HG03025 (cell line): ENCODE data around the gene ADAP1.
"Not testable (repeated sequence)": the region's sequence is repeated elsewhere in the genome, so short reads cannot be mapped to it uniquely, and the experiment has no call there.

Source experiments
- ATAC-seq: cut with Tn5 transposase; IDR thresholded peaks from one replicate; pipeline ENCODE4 v1.9.1; 2021; ENCODE audit warnings: mild to moderate bottlenecking, moderate library complexity; ENCODE audit not compliant: unreplicated experiment, low FRiP score

Gene ADAP1

DNA sequence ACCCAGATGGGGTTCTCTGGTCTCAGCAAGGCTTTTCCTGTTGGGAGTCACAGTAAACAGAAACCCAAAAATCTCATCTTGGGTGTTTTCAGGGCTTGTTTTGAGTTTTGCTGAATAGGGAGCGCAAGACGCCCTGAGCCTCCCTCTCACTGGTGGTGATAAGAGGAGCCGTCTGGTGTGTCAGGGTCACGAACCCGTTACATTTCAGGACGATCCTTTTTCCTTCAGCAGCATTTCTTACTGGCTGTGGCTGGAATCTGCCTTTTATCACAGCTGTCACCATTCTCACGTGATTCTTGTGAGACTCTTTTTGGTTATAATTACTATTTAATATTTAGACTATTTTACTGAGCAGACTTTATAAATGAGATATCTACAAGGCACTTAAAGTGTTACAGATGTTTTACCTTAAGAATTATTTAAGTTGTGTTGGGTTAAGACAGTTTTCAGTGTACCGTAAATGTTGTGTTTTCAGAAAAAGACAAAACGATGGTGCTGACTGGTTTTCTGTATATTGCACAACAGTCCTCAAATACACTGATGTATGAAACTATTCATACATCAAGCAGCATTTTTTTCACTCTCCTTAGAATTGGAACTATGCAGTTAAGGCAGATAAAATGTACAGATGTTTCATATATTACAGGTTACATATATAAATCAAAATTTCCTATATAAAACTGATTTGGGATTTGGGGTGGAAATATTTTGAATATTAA, 80.3 kb downstream of the ADAP1 start:
- ATAC-seq, result no peak

DNA sequence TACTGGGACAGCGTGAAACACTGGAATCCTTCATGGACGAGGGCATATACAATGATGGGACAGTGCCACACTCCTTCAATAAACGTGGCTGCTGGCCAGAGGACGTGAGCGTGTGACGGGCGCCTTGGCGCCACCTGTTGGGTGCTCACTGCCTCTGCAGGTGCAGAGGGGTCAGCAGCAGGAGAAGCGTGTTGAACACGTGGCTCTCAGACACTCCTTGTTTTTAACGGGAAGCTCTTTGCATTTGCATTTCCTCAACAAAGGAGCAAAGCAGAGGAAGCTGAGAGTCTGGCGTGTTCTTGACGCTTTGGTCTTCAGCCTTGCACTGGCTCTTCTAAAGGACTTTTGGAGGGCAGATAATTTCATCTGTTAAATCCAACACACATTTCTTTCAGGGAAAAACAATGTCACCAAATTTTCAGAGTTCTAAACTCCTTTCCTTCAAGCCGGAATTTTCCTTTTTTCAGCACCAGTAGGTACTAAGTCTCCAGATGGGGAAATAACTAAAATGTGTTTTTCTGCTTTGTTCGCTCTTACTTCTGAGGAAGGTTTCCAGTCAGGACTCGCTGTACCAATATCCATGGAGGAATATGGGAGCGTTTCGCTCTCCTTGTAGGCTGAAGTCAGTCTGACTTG, 81.0 kb downstream of the ADAP1 start:
- ATAC-seq, result no peak

DNA sequence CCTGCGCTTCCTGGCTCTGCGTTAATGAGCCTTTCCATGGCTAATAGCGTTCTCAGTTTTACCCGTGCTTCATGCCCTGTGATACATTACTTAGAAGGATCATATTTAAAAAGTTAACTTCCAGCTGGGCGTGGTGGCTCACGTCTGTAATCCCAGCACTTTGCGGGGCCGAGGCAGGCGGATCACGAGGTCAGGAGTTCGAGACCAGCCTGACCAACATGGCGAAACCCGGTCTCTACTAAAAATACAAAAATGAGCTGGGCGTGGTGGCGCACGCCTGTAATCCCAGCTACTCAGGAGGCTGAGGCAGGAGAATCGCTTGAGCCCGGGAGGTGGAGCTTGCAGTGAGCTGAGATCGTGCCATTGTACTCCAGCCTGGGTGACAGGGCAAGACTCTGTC, 81.8 kb downstream of the ADAP1 start:
- not testable (repeated sequence) for ATAC-seq

DNA sequence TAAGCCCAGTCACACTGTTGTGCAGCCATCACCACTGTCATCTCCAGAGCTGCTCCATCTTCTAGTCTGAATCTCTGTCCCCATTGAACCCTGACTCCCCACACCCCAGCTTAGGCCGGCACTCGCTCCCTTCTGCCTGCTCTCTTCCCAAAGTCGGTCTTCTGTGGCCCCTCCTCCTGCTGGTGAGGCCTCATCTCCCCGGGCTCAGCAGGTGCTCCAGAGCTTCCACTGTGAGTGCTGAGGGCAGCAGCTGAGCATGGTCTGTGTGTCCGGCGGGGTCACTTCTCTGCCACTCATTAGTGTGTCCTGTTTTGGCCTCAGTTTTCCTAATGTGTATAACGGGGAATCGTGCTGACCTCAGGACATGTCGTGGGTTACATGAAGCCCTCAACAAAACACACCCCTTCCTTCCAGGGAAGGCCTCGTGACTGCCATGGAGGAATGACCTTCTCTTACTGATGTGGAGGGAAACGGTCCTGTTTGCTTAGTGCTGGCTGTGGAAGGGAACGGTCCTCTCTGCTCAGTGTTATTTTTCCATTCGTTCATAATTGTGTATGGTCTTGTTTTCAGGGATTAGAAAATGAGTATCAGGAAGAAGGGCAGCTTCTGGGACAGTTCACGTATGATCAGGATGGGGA, 82.5 kb downstream of the ADAP1 start:
- ATAC-seq, result no peak

DNA sequence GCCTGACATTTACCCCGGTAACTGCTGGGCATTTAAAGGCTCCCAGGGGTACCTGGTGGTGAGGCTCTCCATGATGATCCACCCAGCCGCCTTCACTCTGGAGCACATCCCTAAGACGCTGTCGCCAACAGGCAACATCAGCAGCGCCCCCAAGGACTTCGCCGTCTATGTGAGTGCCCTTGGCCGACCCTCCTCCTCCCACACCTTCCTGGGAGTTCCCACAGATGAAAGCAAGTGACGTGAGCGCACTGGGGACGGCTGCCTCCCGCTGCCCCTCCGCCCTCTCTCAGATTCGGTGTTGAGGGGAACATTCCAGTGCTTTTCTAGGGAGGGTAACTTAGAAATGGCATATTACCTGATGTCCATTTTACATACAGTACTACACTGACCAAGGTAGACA, 85.1 kb downstream of the ADAP1 start:
- ATAC-seq, result no peak

DNA sequence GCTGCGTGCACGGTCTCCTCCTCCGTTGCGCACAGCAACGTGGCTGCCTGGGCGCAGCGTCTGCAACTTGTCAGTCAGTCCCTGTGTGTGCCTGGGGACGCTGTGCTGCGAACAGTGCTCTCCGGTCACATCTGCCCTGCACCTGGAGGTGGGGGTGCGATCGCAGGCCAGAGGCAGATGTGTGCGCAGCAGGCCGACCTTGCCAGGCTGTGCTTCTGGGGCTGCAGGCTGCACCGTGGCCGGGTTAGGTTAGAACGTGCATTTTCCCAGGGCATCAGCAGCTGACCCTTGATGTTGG, 86.3 kb downstream of the ADAP1 start:
- no peak for ATAC-seq

DNA sequence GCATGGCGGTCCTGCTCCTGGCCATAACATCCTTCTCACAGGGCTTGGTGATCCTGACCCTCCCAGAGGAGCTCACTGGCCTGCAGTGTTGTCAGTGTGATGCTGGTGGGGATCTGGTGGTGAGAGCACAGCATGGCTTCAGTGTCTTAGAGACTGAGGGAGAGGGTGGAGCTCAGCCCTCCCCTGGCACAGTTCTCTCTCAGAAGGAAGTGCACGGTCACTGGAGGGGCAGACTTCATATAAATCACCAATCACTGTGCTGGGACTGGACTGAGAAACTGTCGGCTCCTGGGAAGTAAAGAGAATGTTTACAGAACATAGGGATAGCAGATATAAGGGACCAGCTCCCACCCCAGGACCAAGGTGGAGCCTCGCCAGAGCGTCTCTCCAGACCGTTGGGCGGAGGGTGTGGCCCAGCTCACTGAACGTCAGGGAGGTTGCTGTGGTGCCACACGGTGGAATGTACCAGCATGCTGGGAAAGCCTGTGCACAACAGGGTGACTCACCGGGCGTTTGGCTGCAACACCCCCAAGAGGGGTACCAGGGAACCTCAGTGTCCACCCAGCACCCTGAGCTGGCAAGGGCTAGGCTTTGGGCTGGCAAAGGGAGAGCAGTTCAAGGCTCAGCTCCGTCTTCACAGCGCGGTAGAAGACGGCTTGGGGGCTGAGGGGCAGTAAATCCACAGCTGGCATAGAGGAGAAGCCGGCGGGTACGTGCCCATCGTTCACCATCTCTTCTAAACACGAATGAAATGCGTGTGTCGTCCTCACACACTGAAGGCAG, 86.9 kb downstream of the ADAP1 start:
- no peak for ATAC-seq

DNA sequence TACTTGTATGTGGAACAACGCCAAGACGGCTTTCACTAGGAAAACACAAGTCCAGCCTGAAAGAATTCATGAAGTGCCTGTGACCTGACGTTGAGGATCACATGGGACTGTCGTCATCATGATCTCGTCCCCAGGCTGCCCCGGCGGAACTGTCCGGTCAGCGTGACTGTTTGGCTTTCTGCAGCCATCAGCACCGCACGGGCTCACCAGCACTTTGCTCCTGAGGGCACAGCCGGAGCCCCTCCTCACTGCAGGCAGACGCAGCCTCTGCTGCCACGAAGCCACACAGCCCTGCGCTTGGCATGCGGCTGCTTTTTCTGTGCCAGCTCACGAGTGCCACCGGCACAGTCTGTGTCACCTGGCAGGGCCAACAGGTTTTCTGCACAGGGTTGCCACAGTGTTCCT, 87.5 kb downstream of the ADAP1 start:
- no peak for ATAC-seq

DNA sequence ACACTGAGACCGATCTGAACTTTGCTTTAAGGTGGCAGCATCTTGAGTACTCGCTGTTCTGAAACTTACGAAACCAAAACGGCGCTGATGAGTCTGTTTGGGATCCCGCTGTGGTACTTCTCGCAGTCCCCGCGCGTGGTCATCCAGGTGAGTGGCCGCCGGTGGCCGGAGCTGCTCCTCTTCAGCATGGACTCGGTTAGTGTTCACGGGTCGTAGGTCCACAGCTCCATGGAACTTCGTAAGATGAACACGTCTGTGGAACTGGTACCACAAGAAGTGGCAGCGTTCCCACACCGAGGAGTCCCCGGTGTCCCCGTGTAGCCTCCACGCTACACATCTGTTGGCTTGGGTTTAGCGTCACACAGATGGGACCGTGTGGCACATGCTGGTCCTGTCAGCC, 88.6 kb downstream of the ADAP1 start:
- ATAC-seq, result no peak

DNA sequence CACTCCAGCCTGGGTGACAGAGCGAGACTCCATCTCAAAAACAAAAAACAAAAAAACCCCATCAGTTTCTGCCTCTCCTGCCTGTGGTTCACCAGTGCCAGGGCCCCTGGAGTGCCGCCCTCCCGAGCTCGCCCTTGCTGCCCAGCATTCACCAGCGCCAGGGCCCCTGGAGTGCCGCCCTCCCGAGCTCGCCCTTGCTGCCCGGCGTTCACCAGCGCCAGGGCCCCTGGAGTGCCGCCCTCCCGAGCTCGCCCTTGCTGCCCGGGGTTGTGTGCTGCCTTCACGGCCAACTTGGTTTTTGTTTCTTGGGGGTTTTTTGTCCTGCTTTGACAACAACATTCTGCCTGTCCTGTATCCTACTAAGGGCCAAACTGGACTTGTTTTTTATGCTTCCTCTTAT, 91.4 kb downstream of the ADAP1 start:
- ATAC-seq, result no peak

DNA sequence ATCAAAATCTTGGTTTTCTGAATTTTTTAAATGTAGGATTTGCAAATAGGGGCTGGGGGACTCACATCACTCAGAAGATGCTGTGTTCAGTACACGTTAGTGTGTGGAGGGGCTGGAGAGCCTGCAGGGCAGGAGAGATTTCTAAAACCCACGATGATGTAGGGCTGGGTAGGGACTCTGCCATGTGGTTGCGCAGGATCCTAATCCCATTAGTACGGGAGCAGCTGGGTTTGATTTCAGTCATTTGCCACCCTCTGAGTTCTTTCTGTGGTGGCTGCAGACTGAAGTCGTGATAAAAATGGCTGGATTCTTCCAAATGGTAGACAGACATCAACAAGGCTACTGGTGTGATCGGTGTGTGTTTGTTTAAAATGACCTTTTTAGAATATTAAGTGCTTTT, 92.3 kb downstream of the ADAP1 start:
- no peak for ATAC-seq

DNA sequence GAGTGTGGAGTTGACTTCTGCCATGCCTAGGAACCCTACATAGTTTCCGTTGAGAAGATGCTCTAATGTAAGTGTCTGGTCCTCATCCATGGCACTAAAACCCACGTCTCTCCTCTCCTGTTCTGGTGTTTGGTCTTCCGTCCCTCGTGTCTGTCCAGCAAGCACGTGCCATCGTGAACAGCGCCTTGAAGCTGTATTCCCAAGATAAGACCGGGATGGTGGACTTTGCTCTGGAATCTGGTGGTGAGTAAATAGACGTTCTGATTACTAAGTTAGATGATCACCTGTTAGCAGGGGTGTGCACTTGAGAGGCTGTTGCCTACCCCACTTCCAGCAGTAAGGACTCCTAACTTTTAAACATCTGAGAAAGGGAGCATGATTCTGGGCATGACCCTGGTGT, 93.3 kb downstream of the ADAP1 start:
- no peak for ATAC-seq

DNA sequence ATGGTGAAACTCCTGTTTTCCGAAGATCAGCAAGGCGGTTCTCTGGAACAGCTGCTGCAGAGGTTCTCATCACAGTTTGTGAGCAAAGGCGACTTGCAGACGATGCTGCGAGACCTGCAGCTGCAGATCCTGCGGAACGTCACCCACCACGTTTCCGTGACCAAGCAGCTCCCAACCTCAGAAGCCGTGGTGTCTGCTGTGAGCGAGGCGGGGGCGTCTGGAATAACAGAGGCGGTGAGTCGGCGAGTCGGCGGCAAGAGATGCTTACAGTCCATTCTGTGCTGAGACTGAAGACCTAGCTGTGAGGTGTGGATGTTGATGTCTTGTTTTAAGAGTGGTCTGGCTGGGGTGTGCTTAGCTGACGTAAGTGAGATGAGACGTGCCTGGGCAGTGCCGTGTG, 94.3 kb downstream of the ADAP1 start:
- ATAC-seq, result no peak

DNA sequence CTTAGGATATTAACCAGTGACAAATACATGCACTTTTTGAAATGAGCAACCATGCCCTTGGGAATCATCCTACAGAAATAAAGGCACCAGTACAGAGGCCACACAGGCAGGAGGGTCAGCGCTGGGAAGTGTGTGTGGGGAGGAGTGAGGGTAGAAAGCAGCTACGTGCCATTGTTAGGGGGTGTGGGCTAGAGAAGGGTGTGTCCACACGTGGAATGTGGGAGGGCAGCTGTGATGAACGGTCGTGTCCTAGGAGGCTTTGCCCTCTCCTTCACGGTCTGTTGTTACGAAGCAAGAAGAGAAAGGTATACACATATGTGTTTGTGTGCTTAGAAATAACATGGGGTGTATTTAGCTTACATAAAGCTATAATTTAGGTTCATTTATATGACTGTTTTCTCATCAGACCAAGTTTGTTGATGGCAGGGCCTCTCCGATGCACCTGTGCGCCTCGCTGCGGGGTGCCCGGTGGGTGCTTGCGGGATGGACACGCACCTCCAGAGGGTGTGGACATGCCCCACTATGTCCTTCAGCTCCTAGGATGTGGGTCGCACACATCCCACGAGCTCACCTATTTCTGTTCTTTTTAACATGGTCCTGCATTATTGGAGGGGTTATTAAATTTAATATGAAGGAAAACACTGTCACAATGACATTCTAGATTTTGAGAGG, 95.0 kb downstream of the ADAP1 start:
- ATAC-seq, result no peak

DNA sequence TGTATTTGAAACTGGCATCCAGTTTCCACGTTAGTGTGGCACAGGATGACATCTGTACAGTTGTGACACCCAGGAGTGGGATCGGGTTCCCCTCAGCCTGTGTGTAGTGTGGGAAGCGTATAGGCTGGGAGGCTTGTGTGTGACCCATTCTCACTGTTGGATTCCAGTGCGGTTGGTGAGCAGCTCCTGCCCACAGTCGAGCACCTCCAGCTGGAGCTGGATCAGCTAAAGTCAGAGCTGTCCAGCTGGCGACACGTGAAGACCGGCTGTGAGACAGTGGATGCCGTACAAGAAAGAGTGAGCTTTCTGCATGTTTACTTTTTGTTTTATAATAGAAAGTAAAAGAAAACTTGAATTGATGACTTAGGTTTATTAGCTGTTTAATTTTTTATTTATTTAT, 96.8 kb downstream of the ADAP1 start:
- ATAC-seq, result no peak

DNA sequence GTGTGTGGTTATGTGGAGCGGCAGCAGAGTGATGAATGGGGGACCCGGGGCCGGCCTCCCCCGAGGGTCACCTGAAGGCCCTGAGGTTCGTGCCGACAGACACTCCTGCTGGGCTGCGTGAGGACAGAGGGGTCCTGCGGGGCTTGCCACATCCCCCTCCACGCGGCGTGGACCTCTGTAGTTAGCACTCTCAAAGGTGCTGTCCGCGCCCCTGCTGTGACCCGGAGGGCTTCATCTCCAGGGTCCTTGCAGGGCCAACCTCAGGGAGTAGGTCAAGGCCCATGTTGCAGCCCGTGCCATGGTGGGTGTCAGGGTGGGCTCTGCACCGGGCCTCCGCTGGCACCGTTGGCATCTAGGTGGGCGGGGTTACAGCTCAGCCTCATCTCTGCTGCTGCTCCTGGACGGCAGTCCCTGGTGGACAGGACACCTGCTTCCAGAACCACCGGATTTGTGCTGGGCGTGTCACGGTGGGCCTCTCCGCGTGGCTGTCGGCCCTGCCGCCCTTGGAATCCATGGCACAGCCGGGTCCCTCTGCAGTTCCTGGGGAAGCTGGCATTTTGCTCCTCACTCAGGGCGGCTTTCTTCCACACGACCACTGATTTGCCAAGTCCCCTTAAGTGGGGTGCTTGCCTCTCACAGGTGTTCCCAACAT, 97.9 kb downstream of the ADAP1 start:
- no peak for ATAC-seq

DNA sequence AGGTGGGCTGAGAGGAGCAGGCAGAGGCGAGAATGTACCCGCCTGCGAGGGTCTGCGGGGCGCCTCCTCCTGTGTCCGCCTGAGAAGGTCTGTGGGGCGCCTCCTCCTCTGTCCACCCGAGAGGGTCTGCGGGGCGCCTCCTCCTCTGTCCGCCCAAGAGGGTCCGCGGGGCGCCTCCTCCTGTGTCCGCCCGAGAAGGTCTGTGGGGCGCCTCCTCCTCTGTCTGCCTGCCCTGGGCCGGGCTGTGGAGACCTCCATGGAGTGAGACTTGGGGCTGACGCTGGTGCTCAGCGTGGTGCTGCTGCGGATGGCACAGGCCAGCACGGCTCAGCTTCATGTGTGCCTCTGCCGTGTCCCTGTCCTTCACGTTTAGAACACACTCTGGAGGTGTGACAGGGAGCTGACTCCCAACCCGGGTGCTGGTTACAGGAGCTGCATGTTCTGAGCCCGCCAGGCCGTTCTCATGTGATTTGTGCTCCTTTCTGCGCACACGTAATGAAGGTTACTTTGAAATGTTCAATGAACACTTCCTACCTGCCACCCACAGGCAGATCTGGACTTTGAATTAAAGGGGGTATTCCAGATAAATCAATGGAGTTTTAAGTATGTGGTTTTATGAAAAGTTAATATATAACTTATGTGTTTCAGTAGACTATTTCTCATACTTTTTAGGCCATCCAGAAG, 98.7 kb downstream of the ADAP1 start:
- no peak for ATAC-seq

DNA sequence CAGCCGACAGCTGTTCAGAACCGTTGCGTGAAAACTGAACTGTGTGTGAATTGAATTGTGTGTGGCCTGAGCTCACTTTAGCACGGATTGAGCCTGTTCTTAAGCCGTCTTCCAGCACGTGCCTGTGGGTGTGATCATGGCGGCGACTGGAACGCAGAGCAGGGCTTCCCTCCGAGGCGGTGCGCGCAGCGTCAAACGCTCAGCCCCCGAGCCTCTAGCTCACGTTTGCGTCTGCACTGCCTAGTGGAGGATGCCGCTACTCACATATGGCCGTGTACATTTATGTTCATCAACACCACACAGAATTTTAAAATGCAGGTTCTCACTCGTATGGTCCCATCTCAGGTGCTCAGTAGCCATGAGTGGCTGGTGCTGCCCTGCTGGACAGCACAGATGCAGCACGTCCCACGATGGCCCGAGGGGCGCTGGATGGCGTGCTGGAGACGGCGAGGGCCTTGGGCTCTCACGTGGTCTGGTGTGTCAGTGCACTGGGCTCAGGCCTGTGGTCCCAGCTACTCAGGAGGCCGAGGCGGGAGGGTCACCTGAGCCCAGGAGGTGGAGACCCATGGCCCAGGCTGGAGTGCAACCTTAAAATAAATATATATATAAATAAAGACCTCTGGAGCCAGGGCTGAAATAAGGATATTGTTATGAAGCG, 100.2 kb downstream of the ADAP1 start:
- ATAC-seq, result no peak

DNA sequence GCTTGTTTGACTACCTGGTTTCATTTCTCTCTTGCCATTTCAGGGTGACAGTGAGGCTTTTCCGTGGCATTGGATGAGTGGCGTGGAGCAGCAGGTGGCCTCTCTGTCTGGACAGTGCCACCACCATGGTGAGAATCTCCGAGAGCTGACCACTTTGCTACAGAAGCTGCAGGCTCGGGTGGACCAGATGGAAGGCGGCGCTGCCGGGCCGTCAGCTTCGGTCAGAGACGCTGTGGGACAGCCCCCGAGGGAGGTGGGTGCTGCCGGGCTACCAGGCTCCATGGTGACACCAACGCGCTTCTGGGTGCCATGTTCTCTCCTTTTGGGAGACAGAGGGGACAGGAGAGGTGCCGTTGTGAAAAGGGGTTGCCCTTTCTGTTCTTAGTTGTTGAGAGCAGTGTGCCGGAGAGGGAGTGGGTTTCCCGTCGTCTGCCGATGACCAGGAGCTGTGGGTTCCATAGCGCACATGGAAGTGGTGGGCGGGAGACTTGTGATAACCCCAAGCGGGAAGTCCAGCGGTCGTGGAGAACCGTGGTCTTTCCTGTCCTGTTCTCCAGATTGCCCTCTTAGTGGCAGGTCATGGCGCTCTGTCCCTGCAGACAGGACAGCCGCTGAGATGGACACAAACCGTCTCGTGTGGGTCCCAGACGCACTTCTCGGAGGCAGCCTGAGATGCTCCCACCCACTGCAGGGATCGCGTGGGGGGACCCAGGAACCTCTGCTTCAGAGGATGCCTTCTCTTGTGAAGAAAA, 100.9 kb downstream of the ADAP1 start:
- ATAC-seq, result no peak
